Tibial nerve (tissue), 4 donors: ENCODE results near the gene PSMF1.

Experiments
- CTCF ChIP-seq, 5 experiments: fragments of 200-600 bp in 3 of 5; fragments of 450-650 bp in 2 of 5; sonication (generic) in 3 of 5; IDR thresholded peaks; one replicate each; pipeline ENCODE4 v1.5.1; 2016 to 2019; ENCODE audit warnings: antibody characterized with exemption in 5 of 5, mild to moderate bottlenecking in 3 of 5, moderate library complexity in 2 of 5
- EP300 ChIP-seq, 2 donors: sonication (generic); formaldehyde crosslinking; IDR thresholded peaks; one replicate each; pipeline ENCODE4 v1.6.1; 2017; ENCODE audit warnings: antibody characterized with exemption in 2 of 2, mild to moderate bottlenecking in 1 of 2
- POLR2A ChIP-seq, 2 donors: fragments of 450-650 bp; IDR thresholded peaks; one replicate each; pipeline ENCODE4 v1.6.1; 2017; ENCODE audit warnings: antibody characterized with exemption in 2 of 2, mild to moderate bottlenecking in 2 of 2, moderate library complexity in 2 of 2

- no peak for TF ChIP-seq EP300 (IDR thresholded peaks at IDR 0.05)
- no peak for TF ChIP-seq CTCF (IDR thresholded peaks at IDR 0.05)
- no peak for TF ChIP-seq POLR2A (IDR thresholded peaks at IDR 0.05)
These were observed 12.7 kb upstream of the PSMF1 start for GRCh38 chr20:1105599-1106194.
